ENCODE results near the gene SH3RF3. TPM values are rescaled to one million over a fixed set of nuclear protein-coding genes. Genes with fewer than 3 reads are reported as not detected.

Gene SH3RF3
- total RNA-seq, 1 donor, result 0.54 TPM

- no peak for DNase-seq (ENCODE audit: low read depth in 2 of 3, low spot score in 2 of 3)
These were observed 236.1 kb downstream of the SH3RF3 start for GRCh38 chr2:109365131-109365530.

GRCh38 chr2:109367683-109368082, 238.7 kb downstream of the SH3RF3 start:
- DNase-seq (ENCODE audit: low read depth in 2 of 3, low spot score in 2 of 3), result no peak

GRCh38 chr2:109368798-109369197, 239.8 kb downstream of the SH3RF3 start:
- no peak for DNase-seq (ENCODE audit: low read depth in 2 of 3, low spot score in 2 of 3)

- DNase-seq (ENCODE audit: low read depth in 2 of 3, low spot score in 2 of 3), result no peak
These were observed 240.7 kb downstream of the SH3RF3 start for GRCh38 chr2:109369671-109370191.

GRCh38 chr2:109370399-109371035, 241.5 kb downstream of the SH3RF3 start:
- DNase-seq (ENCODE audit: low read depth in 2 of 3, low spot score in 2 of 3), result no peak

- no peak for DNase-seq (ENCODE audit: low read depth in 2 of 3, low spot score in 2 of 3)
These were observed 242.6 kb downstream of the SH3RF3 start for GRCh38 chr2:109371481-109372170.

- DNase-seq (ENCODE audit: low read depth in 2 of 3, low spot score in 2 of 3), result no peak
These were observed 243.2 kb downstream of the SH3RF3 start for GRCh38 chr2:109372171-109372568.

- no peak for DNase-seq (ENCODE audit: low read depth in 2 of 3, low spot score in 2 of 3)
These were observed 243.6 kb downstream of the SH3RF3 start for GRCh38 chr2:109372614-109373013.

GRCh38 chr2:109373791-109374547, 245.0 kb downstream of the SH3RF3 start:
- DNase-seq (ENCODE audit: low read depth in 2 of 3, low spot score in 2 of 3), result no peak

GRCh38 chr2:109374548-109375130, 245.6 kb downstream of the SH3RF3 start:
- no peak for DNase-seq (ENCODE audit: low read depth in 2 of 3, low spot score in 2 of 3)

- no peak for DNase-seq (ENCODE audit: low read depth in 2 of 3, low spot score in 2 of 3)
These were observed 246.1 kb downstream of the SH3RF3 start for GRCh38 chr2:109375131-109375561.

GRCh38 chr2:109375656-109376055, 246.7 kb downstream of the SH3RF3 start:
- no peak for DNase-seq (ENCODE audit: low read depth in 2 of 3, low spot score in 2 of 3)

- no peak for DNase-seq (ENCODE audit: low read depth in 2 of 3, low spot score in 2 of 3)
These were observed 247.1 kb downstream of the SH3RF3 start for GRCh38 chr2:109376115-109376514.

- no peak for DNase-seq (ENCODE audit: low read depth in 2 of 3, low spot score in 2 of 3)
These were observed 247.9 kb downstream of the SH3RF3 start for GRCh38 chr2:109376796-109377495.

- no peak for DNase-seq (ENCODE audit: low read depth in 2 of 3, low spot score in 2 of 3)
These were observed 249.0 kb downstream of the SH3RF3 start for GRCh38 chr2:109377976-109378375.

GRCh38 chr2:109378682-109379081, 249.7 kb downstream of the SH3RF3 start:
- no peak for DNase-seq (ENCODE audit: low read depth in 2 of 3, low spot score in 2 of 3)

GRCh38 chr2:109379507-109379906, 250.5 kb downstream of the SH3RF3 start:
- DNase-seq (ENCODE audit: low read depth in 2 of 3, low spot score in 2 of 3), result no peak

- DNase-seq (ENCODE audit: low read depth in 2 of 3, low spot score in 2 of 3), result no peak
These were observed 251.7 kb downstream of the SH3RF3 start for GRCh38 chr2:109380502-109381326.

- DNase-seq (ENCODE audit: low read depth in 2 of 3, low spot score in 2 of 3), result no peak
These were observed 252.4 kb downstream of the SH3RF3 start for GRCh38 chr2:109381327-109381820.
